Esophagus squamous epithelium (tissue), 5 donors: Measurements from ENCODE around the gene LRP1B. TPM values are rescaled to one million over a fixed set of nuclear protein-coding genes. Genes with fewer than 3 reads are reported as not detected.
"Not testable (repeated sequence)": the region's sequence is repeated elsewhere in the genome, so short reads cannot be mapped to it uniquely, and the experiment has no call there.

Experiments used
- DNase-seq: peaks from one replicate; lab custom pipeline; 2025; lab: John Stamatoyannopoulos, UW
- H3K27ac ChIP-seq, 4 donors: fragments of 200-600 bp; sonication (generic); one replicate each; pipeline ENCODE4 v1.5.1; 2016 to 2019; ENCODE audit warnings: mild to moderate bottlenecking in 1 of 4
- H3K27me3 ChIP-seq, 4 donors: fragments of 200-600 bp; sonication (generic); 1 replicate in 3 of 4; 2 replicates in 1 of 4; pipeline versions ENCODE4 v1.5.1 to v1.6.0; 2017 to 2021; ENCODE audit warnings: antibody characterized with exemption in 1 of 4
- H3K36me3 ChIP-seq, 3 donors: fragments of 200-600 bp; sonication (generic); one replicate each; pipeline ENCODE4 v1.5.1; 2016 to 2019
- H3K4me1 ChIP-seq, 3 donors: fragments of 200-600 bp; sonication (generic); one replicate each; pipeline ENCODE4 v1.5.1; 2017 to 2019
- H3K4me3 ChIP-seq, 4 donors: fragments of 200-600 bp; sonication (generic); 1 replicate in 3 of 4; 2 replicates in 1 of 4; pipeline ENCODE4 v1.5.1; 2016 to 2019; ENCODE audit warnings: mild to moderate bottlenecking in 2 of 4, moderate library complexity in 1 of 4
- H3K9me3 ChIP-seq, 3 donors: fragments of 200-600 bp; sonication (generic); one replicate each; pipeline ENCODE4 v1.5.1; 2016 to 2019
- POLR2A ChIP-seq, 4 donors: fragments of 450-650 bp; IDR thresholded peaks; one replicate each; pipeline ENCODE4 v1.6.1; 2017; ENCODE audit warnings: antibody characterized with exemption in 4 of 4, mild to moderate bottlenecking in 4 of 4, moderate library complexity in 3 of 4
- WGBS, 2 donors: methylation state at CpG; one replicate each; pipeline ENCODE4 v1.1.5; 2018; 5-methylcytosine and 5-hydroxymethylcytosine counted together
- intact Hi-C: fragments of 100-400 bp; cut with DNase I; formaldehyde crosslinking; loops from one replicate; pipeline ENCODE4 v1.15.0; 2022
- total RNA-seq, 4 donors: library from RNA; depleted of rRNA; stranded (reverse); fragments of >200 nt; gene quantifications; one replicate each; pipeline ENCODE4 v1.1.0, GENCODE V29; 2016
- TF ChIP-seq, protein P1 (sequence below), 6 experiments: fragments of 450-650 bp in 4 of 6; fragments of 200-600 bp in 2 of 6; sonication (generic) in 2 of 6; IDR thresholded peaks; one replicate each; pipeline ENCODE4 v1.5.1; 2016 to 2019; ENCODE audit warnings: antibody characterized with exemption in 6 of 6, mild to moderate bottlenecking in 4 of 6, moderate library complexity in 4 of 6
- donor health status: DM: yes; HTN: yes; CAD: no.

LRP1B gene
- total RNA-seq, 4 donors from 2014 or later, result 0.04 to 1.1 (median 0.23) TPM

DNA sequence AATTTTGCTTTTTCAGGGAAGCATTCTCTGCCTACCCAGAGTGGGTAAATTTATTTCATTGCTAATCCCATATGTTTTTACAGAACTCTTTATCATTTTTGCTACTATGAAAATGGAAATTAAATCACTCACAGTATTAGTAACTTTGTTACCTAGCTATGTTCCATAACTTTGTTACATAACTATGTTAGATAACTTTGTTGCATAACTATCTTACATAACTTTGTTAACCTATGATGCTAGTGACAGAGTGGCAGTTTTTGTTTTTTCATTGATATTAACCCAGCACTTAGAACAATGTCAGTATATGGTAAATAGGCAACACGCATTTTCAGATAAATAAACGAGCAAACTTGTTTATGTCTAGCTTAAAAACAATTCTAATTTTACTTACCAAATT, 286.6 kb downstream of the LRP1B start:
- no peaks in the 10 kb centered on the region for H3K9me3 ChIP-seq
- no peak for TF ChIP-seq POLR2A (IDR thresholded peaks at IDR 0.05)
- TF ChIP-seq, protein P1, sequence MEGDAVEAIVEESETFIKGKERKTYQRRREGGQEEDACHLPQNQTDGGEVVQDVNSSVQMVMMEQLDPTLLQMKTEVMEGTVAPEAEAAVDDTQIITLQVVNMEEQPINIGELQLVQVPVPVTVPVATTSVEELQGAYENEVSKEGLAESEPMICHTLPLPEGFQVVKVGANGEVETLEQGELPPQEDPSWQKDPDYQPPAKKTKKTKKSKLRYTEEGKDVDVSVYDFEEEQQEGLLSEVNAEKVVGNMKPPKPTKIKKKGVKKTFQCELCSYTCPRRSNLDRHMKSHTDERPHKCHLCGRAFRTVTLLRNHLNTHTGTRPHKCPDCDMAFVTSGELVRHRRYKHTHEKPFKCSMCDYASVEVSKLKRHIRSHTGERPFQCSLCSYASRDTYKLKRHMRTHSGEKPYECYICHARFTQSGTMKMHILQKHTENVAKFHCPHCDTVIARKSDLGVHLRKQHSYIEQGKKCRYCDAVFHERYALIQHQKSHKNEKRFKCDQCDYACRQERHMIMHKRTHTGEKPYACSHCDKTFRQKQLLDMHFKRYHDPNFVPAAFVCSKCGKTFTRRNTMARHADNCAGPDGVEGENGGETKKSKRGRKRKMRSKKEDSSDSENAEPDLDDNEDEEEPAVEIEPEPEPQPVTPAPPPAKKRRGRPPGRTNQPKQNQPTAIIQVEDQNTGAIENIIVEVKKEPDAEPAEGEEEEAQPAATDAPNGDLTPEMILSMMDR (IDR thresholded peaks at IDR 0.05), result no peak
- intact Hi-C loops, result no loop called here
- H3K4me1 ChIP-seq, result no peaks in the 10 kb centered on the region
- no peak overlapping the region for H3K4me3 ChIP-seq
- no peak for DNase-seq
- H3K27ac ChIP-seq, result no peak overlapping the region
- H3K27me3 ChIP-seq, result no peaks in the 10 kb centered on the region
- WGBS, 2 donors, result 67 to 90% methylated on average over 2 of the region's 2 CpGs
- H3K36me3 ChIP-seq, result no peaks in the 10 kb centered on the region

DNA sequence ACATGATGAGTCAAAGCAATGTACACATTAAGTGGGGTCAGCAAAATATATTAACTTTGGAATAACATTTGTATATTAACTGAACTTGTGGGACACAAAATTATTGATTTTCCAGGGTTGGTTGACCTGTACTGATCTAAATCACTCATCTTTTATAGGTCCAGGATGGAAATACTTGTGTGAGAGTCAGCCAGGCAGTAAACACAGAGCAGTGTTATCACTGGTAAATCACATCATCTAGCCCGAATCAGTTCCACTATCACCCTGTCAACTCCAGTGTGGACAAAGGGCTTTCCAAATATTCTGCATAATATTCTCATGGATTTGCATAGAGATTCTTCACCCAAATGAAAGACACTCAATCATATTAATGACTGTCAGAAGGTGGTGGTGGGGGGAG, 295.7 kb downstream of the LRP1B start:
- no peak overlapping the region for H3K27ac ChIP-seq
- H3K36me3 ChIP-seq, result no peaks in the 10 kb centered on the region
- TF ChIP-seq, protein P1 (IDR thresholded peaks at IDR 0.05), result no peak
- no peak for TF ChIP-seq POLR2A (IDR thresholded peaks at IDR 0.05)
- no peak overlapping the region for H3K4me3 ChIP-seq
- H3K9me3 ChIP-seq, result no peaks in the 10 kb centered on the region
- H3K4me1 ChIP-seq, result no peaks in the 10 kb centered on the region
- intact Hi-C loops, result no loop called here
- DNase-seq, result no peak
- no peaks in the 10 kb centered on the region for H3K27me3 ChIP-seq
- 38 to 67% methylated on average over 1 of the region's 1 CpG for WGBS, 2 donors

DNA sequence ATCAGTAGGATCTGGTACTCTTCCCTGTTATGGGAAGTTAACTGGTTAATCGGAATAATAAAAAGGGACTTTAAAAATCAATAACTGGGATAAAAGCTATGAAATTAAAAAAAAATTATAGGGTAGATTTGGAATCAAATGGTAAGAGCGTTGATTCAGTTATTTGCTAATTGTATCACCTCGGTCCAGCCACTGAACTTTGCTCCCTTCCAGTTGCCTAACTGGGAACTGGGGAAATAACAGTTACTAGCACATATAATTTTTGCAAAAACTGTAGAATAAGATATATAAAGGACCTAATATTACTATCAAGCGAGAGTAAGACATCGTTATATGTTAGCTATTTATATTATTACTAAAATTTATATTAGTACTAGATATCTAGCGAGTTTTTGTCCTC, 302.1 kb downstream of the LRP1B start:
- 79 to 81% methylated on average over 6 of the region's 6 CpGs for WGBS, 2 donors
- Histone ChIP-seq H3K36me3 (no peaks in the 10 kb centered on the region), H3K27me3 (no peaks in the 10 kb centered on the region), H3K4me1 (no peaks in the 10 kb centered on the region), H3K4me3 (no peak overlapping the region), H3K9me3 (no peaks in the 10 kb centered on the region), H3K27ac (no peak overlapping the region)
- no peak for TF ChIP-seq POLR2A (IDR thresholded peaks at IDR 0.05)
- TF ChIP-seq, protein P1 (IDR thresholded peaks at IDR 0.05), result no peak
- no peak for DNase-seq
- intact Hi-C loops, result no loop called here

DNA sequence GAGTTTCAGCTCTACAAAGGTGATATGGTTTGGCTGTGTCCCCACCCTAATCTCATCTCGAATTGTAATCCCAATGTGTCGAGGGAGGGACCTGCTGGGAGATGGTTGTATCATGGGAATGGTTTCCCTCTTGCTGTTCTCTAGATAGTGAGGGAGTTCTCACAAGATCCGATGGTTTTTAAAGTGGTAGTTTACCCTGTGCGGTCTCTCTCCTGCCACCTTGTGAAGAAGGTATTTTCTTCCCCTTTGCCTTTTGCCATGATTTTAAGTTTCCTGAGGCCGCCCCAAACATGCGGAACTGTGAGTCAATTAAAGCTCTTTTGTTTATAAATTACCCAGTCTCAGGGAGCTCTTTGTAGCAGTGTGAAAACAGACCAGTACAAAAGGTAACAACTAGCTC, 306.0 kb downstream of the LRP1B start:
- TF ChIP-seq, protein P1 (IDR thresholded peaks at IDR 0.05), result no peak
- TF ChIP-seq POLR2A (IDR thresholded peaks at IDR 0.05), result no peak
- intact Hi-C loops, result no loop called here
- 74 to 87% methylated on average over 6 of the region's 6 CpGs for WGBS, 2 donors

DNA sequence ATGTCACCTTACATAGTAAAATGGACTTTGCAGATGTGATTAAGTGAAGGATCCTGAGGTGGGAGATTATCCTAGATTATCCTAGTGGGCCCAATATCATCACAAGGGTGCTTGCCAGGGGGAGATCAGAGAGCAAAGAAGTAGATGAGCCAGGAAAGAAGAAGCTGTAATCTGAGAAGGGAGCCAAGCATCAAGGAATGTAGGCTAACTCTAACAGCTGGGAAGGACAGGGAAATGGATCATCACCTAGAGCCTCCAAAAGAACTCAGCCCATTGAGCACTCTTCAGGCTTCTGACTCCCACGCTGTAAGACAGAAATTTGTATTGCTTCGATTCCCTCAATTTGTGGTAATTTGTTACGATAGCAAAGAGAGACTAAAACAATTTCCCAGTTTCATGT, 309.9 kb downstream of the LRP1B start:
- no peaks in the 10 kb centered on the region for H3K27me3 ChIP-seq
- 77 to 84% methylated on average over 3 of the region's 3 CpGs for WGBS, 2 donors
- intact Hi-C loops, result no loop called here
- no peak for DNase-seq
- no peaks in the 10 kb centered on the region for H3K9me3 ChIP-seq
- TF ChIP-seq POLR2A (IDR thresholded peaks at IDR 0.05), result no peak
- H3K4me1 ChIP-seq, result no peaks in the 10 kb centered on the region
- H3K36me3 ChIP-seq, result no peaks in the 10 kb centered on the region
- no peak overlapping the region for H3K4me3 ChIP-seq
- no peak overlapping the region for H3K27ac ChIP-seq

More for the DNA sequence above, 306.0 kb downstream of the LRP1B start:
- H3K4me3 ChIP-seq, result no peak overlapping the region
- no peaks in the 10 kb centered on the region for H3K4me1 ChIP-seq
- H3K36me3 ChIP-seq, result no peaks in the 10 kb centered on the region
- H3K27me3 ChIP-seq, result no peaks in the 10 kb centered on the region
- H3K27ac ChIP-seq, result no peak overlapping the region
- no peaks in the 10 kb centered on the region for H3K9me3 ChIP-seq
- no peak for DNase-seq

DNA sequence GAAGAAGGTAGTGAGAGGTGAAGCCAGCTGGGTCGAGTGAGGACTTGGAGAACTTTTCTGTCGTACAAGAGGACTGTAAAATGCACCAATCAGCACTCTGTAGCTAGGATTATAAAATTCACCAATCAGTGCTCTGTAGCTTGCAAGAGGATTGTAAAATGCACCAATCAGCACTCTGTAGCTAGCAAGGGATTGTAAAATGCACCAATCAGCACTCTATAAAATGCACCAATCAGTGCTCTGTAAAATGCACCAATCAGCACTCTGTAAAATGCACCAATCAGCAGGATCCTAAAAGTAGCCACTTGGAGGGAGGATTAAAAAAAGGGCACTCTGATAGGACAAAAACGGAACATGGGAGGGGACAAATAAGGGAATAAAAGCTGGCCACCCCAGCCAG, 315.5 kb downstream of the LRP1B start:
- H3K4me1 ChIP-seq, H3K9me3 ChIP-seq, intact Hi-C loops, H3K27ac ChIP-seq, H3K4me3 ChIP-seq, H3K36me3 ChIP-seq, DNase-seq, H3K27me3 ChIP-seq: not testable (repeated sequence)
- WGBS, 2 donors, result 60 to 65% methylated on average over 3 of the region's 3 CpGs
